GM18505 (cell line): ENCODE data around the gene TAF11L9.
"Not testable (repeated sequence)": the region's sequence is repeated elsewhere in the genome, so short reads cannot be mapped to it uniquely, and the experiment has no call there.

ENCODE experiments used
- ATAC-seq: cut with Tn5 transposase; IDR thresholded peaks from one replicate; pipeline ENCODE4 v1.9.1; 2021; ENCODE audit not compliant: unreplicated experiment
- POLR2A ChIP-seq: IDR thresholded peaks from 4 replicates; pipeline ENCODE4 v1.6.1; 2011; ENCODE audit warnings: borderline replicate concordance; ENCODE audit not compliant: insufficient read depth, insufficient read length; ENCODE audit errors: extremely low read depth

Gene TAF11L9

GRCh38 chr5:17594255-17594654 is at the start of gene TAF11L9:
TSS of gene TAF11L9 (minus strand) at chr5:17594394.
- ATAC-seq: not testable (repeated sequence)

- ATAC-seq: no peak
- no peak for TF ChIP-seq POLR2A
Observed at GRCh38 chr5:17634160-17634559, 40.0 kb upstream of the TAF11L9 start, which contains the start of gene TAF11L14. TSS of gene TAF11L14 (plus strand) at chr5:17634460.

GRCh38 chr5:17631788-17632187 is 37.6 kb upstream of the TAF11L9 start, which contains the start of gene TAF11L13:
TSS of gene TAF11L13 (plus strand) at chr5:17632088.
- ATAC-seq: not testable (repeated sequence)

- ATAC-seq: no peak
- TF ChIP-seq POLR2A: no peak
Observed at GRCh38 chr5:17625686-17626085, 31.5 kb upstream of the TAF11L9 start.

- no peak for ATAC-seq
Observed at GRCh38 chr5:17620627-17621026, 26.4 kb upstream of the TAF11L9 start.

GRCh38 chr5:17619354-17619753 is 25.2 kb upstream of the TAF11L9 start:
- no peak for TF ChIP-seq POLR2A
- no peak for ATAC-seq

More at GRCh38 chr5:17620627-17621026, 26.4 kb upstream of the TAF11L9 start:
- TF ChIP-seq POLR2A: no peak

GRCh38 chr5:17614872-17615605 is 20.8 kb upstream of the TAF11L9 start:
- no peak for ATAC-seq

GRCh38 chr5:17610092-17610491 is 15.9 kb upstream of the TAF11L9 start, which contains the start of gene TAF11L12:
TSS of gene TAF11L12 (plus strand) at chr5:17610392.
- not testable (repeated sequence) for ATAC-seq

More at GRCh38 chr5:17614872-17615605, 20.8 kb upstream of the TAF11L9 start:
- TF ChIP-seq POLR2A: no peak

- ATAC-seq: not testable (repeated sequence)
Observed at GRCh38 chr5:17607461-17607860, 13.3 kb upstream of the TAF11L9 start.

GRCh38 chr5:17604951-17605350 is 10.8 kb upstream of the TAF11L9 start:
- no peak for TF ChIP-seq POLR2A
- ATAC-seq: no peak

- not testable (repeated sequence) for ATAC-seq
Observed at GRCh38 chr5:17603880-17604279, 9.7 kb upstream of the TAF11L9 start, which contains the start of gene TAF11L11. TSS of gene TAF11L11 (plus strand) at chr5:17604183.

GRCh38 chr5:17597728-17598127 is 3.5 kb upstream of the TAF11L9 start, which contains the start of gene TAF11L10:
TSS of gene TAF11L10 (minus strand) at chr5:17597828.
- not testable (repeated sequence) for ATAC-seq

GRCh38 chr5:17590860-17591259 is 3.3 kb downstream of the TAF11L9 start, which contains the start of gene TAF11L8:
TSS of gene TAF11L8 (minus strand) at chr5:17590960.
- ATAC-seq: not testable (repeated sequence)

- ATAC-seq: not testable (repeated sequence)
Observed at GRCh38 chr5:17585658-17586057, 8.5 kb downstream of the TAF11L9 start, which contains the start of gene TAF11L7. TSS of gene TAF11L7 (minus strand) at chr5:17585758.
